Caco-2 (cell line): Measurements from ENCODE around the gene FAP. TPM values are rescaled to one million over a fixed set of nuclear protein-coding genes. Genes with fewer than 3 reads are reported as not detected.

Experiments
- BruUV-seq: library from RNA; stranded (reverse); fragments of 400-500 nt; replicated peaks from 2 replicates; lab custom pipeline; 2021; lab: Mats Ljungman, UMichigan
- CTCF ChIA-PET: fragments of 300-600 bp; sonication (Branson Sonifier 250); formaldehyde crosslinking; loops from one replicate; lab custom pipeline; 2022; ENCODE audit warnings: antibody characterized with exemption; lab: Charles Lee
- POLR2A ChIA-PET: fragments of 300-600 bp; sonication (Branson Sonifier 250); formaldehyde crosslinking; loops from one replicate; lab custom pipeline; 2022; ENCODE audit warnings: antibody characterized with exemption; lab: Charles Lee
- DNase-seq, 2 experiments: peaks; one replicate each; pipeline versions ENCODE4 v3.0.0 to v3.0.0-alpha.2; 2020 to 2022
- H3K27me3 ChIP-seq: replicated peaks from 2 replicates; pipeline ENCODE4 v1.6.0; 2011; ENCODE audit warnings: low read length; ENCODE audit not compliant: control insufficient read depth, insufficient read depth
- H3K36me3 ChIP-seq: 2 replicates; pipeline ENCODE4 v1.5.1; 2011; ENCODE audit warnings: low read length; ENCODE audit not compliant: control insufficient read depth, insufficient read depth
- H3K4me1 ChIP-seq: fragments of 250-450 bp; sonication (Bioruptor Pico); 2 replicates; pipeline ENCODE4 v1.5.1; 2020; ENCODE audit warnings: mild to moderate bottlenecking
- H3K4me3 ChIP-seq: 2 replicates; pipeline ENCODE4 v1.5.1; 2011; ENCODE audit warnings: low read depth, mild to moderate bottlenecking, control low read depth, low read length
- H3K9me3 ChIP-seq: fragments of 250-450 bp; sonication (Bioruptor Pico); 2 replicates; pipeline ENCODE4 v1.5.1; 2020; ENCODE audit warnings: mild to moderate bottlenecking, moderate library complexity
- H3K27ac Mint-ChIP-seq: one replicate; pipeline ENCODE4 v1.8.0; 2022; ENCODE audit warnings: mixed read lengths; ENCODE audit not compliant: unreplicated experiment
- H3K27me3 Mint-ChIP-seq: one replicate; pipeline ENCODE4 v1.8.0; 2022; ENCODE audit warnings: mixed read lengths; ENCODE audit not compliant: insufficient read depth, unreplicated experiment
- H3K36me3 Mint-ChIP-seq: one replicate; pipeline ENCODE4 v1.8.0; 2022; ENCODE audit warnings: mild to moderate bottlenecking, mixed read lengths; ENCODE audit not compliant: insufficient read depth, unreplicated experiment
- H3K4me1 Mint-ChIP-seq: one replicate; pipeline ENCODE4 v1.8.0; 2022; ENCODE audit warnings: low read depth, mixed read lengths; ENCODE audit not compliant: unreplicated experiment
- H3K4me3 Mint-ChIP-seq: one replicate; pipeline ENCODE4 v1.8.0; 2022; ENCODE audit warnings: mild to moderate bottlenecking, moderate library complexity, mixed read lengths; ENCODE audit not compliant: unreplicated experiment
- H3K9me3 Mint-ChIP-seq: one replicate; pipeline ENCODE4 v1.8.0; 2022; ENCODE audit warnings: mixed read lengths; ENCODE audit not compliant: unreplicated experiment
- intact Hi-C: fragments of 100-400 bp; cut with micrococcal nuclease; formaldehyde crosslinking; loops from one replicate; pipeline ENCODE4 v1.10.0; 2022; ENCODE audit not compliant: unreplicated experiment
- total RNA-seq: library from RNA; stranded (reverse); gene quantifications from 2 replicates; pipeline ENCODE4 v1.2.3, GENCODE V29; 2022
- TF ChIP-seq, protein P1 (sequence below), 2 experiments: fragments of 200-600 bp in 1 of 2; IDR thresholded peaks; 1 replicate in 1 of 2; 2 replicates in 1 of 2; pipeline versions ENCODE4 v1.5.1 to v1.8.0; 2011 to 2022; ENCODE audit warnings: antibody characterized with exemption in 1 of 2, control low read depth in 1 of 2, inconsistent platforms in 1 of 2, low read depth in 1 of 2, low read length in 1 of 2, mild to moderate bottlenecking in 1 of 2, moderate library complexity in 1 of 2; ENCODE audit not compliant: insufficient read depth in 1 of 2, severe bottlenecking in 1 of 2, unreplicated experiment in 1 of 2

Gene FAP
- total RNA-seq, 1 experiment from 2014 or later = not detected

DNA sequence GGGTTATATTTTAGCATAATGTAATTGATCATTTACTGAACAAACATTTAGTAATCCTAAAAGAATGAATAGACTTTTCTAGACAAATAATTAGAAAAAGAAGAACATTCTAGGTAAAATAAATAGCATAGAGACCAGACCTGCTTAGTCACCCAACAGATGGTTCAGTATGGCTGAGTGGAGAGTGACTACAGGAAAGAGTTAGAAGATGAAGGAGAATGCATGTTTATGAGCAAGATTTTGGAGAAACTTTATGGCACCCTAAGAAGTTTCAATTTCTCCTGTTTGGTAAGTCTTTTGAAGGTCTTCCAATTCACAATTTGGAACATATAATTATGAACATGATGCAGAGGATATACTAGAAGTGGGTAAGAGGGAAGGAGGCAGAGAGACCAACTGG is 32.9 kb downstream of the FAP start:
- no TSS peak for BruUV-seq
- Mint-ChIP-seq H3K4me3 (no peak overlapping the region), H3K9me3 (no peaks in the 10 kb centered on the region), H3K27me3 (no peaks in the 10 kb centered on the region), H3K36me3 (no peaks in the 10 kb centered on the region), H3K4me1 (no peaks in the 10 kb centered on the region), H3K27ac (no peak overlapping the region)
- CTCF ChIA-PET = no interaction called here
- Histone ChIP-seq H3K36me3 (no peaks in the 10 kb centered on the region), H3K27me3 (no peaks in the 10 kb centered on the region), H3K9me3 (no peaks in the 10 kb centered on the region), H3K4me1 (no peaks in the 10 kb centered on the region), H3K4me3 (no peak overlapping the region)
- TF ChIP-seq, protein P1, sequence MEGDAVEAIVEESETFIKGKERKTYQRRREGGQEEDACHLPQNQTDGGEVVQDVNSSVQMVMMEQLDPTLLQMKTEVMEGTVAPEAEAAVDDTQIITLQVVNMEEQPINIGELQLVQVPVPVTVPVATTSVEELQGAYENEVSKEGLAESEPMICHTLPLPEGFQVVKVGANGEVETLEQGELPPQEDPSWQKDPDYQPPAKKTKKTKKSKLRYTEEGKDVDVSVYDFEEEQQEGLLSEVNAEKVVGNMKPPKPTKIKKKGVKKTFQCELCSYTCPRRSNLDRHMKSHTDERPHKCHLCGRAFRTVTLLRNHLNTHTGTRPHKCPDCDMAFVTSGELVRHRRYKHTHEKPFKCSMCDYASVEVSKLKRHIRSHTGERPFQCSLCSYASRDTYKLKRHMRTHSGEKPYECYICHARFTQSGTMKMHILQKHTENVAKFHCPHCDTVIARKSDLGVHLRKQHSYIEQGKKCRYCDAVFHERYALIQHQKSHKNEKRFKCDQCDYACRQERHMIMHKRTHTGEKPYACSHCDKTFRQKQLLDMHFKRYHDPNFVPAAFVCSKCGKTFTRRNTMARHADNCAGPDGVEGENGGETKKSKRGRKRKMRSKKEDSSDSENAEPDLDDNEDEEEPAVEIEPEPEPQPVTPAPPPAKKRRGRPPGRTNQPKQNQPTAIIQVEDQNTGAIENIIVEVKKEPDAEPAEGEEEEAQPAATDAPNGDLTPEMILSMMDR (IDR thresholded peaks at IDR 0.05; ENCODE audit: insufficient read depth in 1 of 2, low read depth in 1 of 2, low read length in 1 of 2, severe bottlenecking in 1 of 2, unreplicated experiment in 1 of 2) = no peak
- intact Hi-C loops = no loop called here
- no peak for DNase-seq
- POLR2A ChIA-PET = no interaction called here

DNA sequence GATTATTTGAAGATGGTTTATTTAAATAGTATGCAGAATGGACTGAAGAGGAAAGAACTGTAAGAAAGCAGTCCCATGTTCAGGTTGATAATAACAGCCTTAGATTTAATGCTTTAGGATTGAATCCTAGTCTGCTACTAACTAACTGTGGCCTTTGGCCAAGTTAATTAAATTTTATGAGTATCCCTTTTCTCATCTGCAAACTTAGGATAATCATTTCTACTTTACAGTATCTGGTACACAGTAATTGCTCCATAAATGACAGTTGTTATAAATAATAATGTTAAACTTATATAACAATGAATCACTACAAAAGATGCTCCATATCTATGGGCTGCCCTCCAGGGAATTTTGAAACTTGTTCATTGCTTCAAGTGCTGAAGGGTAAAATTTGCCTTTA is 41.0 kb downstream of the FAP start:
- BruUV-seq = no TSS peak
- H3K27me3 ChIP-seq = no peaks in the 10 kb centered on the region
- Mint-ChIP-seq H3K4me3 (no peak overlapping the region), H3K36me3 (no peaks in the 10 kb centered on the region), H3K4me1 (no peaks in the 10 kb centered on the region), H3K9me3 (no peaks in the 10 kb centered on the region), H3K27me3 (no peaks in the 10 kb centered on the region), H3K27ac (no peak overlapping the region)
- no peaks in the 10 kb centered on the region for H3K36me3 ChIP-seq
- no peaks in the 10 kb centered on the region for H3K9me3 ChIP-seq
- no peak overlapping the region for H3K4me3 ChIP-seq
- POLR2A ChIA-PET = no interaction called here
- TF ChIP-seq, protein P1 (IDR thresholded peaks at IDR 0.05; ENCODE audit: insufficient read depth in 1 of 2, low read depth in 1 of 2, low read length in 1 of 2, severe bottlenecking in 1 of 2, unreplicated experiment in 1 of 2) = no peak
- CTCF ChIA-PET = no interaction called here
- DNase-seq = no peak
- no peaks in the 10 kb centered on the region for H3K4me1 ChIP-seq
- intact Hi-C loops = no loop called here

DNA sequence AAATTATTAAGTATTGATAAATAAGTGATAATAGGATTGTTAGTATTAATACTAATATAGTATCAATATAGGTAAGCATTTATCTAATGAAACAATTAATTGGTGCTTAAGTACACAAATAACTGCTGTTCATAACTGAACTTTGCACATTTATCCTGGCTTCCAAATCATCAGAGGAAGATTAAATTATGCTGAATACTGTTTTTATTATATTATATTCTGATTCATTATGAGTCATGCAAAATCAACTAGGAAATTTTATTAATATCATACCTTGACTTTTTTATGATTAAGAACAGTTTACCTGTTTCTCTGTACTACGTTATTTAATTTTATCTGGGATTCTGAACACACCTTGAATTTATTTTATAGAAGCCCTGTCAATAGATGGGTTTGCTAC is 42.6 kb downstream of the FAP start:
- no peaks in the 10 kb centered on the region for H3K4me1 ChIP-seq
- no peaks in the 10 kb centered on the region for H3K27me3 ChIP-seq
- H3K27me3 Mint-ChIP-seq = no peaks in the 10 kb centered on the region
- H3K36me3 Mint-ChIP-seq = no peaks in the 10 kb centered on the region
- H3K9me3 ChIP-seq = no peaks in the 10 kb centered on the region
- TF ChIP-seq, protein P1 (IDR thresholded peaks at IDR 0.05; ENCODE audit: insufficient read depth in 1 of 2, low read depth in 1 of 2, low read length in 1 of 2, severe bottlenecking in 1 of 2, unreplicated experiment in 1 of 2) = no peak
- H3K4me1 Mint-ChIP-seq = no peaks in the 10 kb centered on the region
- DNase-seq = no peak
- H3K4me3 ChIP-seq = no peak overlapping the region
- BruUV-seq = no TSS peak
- no peaks in the 10 kb centered on the region for H3K36me3 ChIP-seq
- POLR2A ChIA-PET = no interaction called here
- H3K4me3 Mint-ChIP-seq = no peak overlapping the region
- no peak overlapping the region for H3K27ac Mint-ChIP-seq
- intact Hi-C loops = no loop called here
- H3K9me3 Mint-ChIP-seq = no peaks in the 10 kb centered on the region
- CTCF ChIA-PET = no interaction called here
